Smooth muscle cell of the coronary artery (primary cell): ENCODE results near the gene ANG. TPM values are rescaled to one million over a fixed set of nuclear protein-coding genes. Genes with fewer than 3 reads are reported as not detected.

Experiments
- total RNA-seq: library from RNA; depleted of rRNA; stranded (reverse); fragments of >200 nt; gene quantifications from 2 replicates; pipeline ENCODE4 v1.2.3, GENCODE V29; 2014; ENCODE audit warnings: low replicate concordance

ANG gene
- 8.0 and 8.1 TPM in 2 replicates for total RNA-seq

DNA sequence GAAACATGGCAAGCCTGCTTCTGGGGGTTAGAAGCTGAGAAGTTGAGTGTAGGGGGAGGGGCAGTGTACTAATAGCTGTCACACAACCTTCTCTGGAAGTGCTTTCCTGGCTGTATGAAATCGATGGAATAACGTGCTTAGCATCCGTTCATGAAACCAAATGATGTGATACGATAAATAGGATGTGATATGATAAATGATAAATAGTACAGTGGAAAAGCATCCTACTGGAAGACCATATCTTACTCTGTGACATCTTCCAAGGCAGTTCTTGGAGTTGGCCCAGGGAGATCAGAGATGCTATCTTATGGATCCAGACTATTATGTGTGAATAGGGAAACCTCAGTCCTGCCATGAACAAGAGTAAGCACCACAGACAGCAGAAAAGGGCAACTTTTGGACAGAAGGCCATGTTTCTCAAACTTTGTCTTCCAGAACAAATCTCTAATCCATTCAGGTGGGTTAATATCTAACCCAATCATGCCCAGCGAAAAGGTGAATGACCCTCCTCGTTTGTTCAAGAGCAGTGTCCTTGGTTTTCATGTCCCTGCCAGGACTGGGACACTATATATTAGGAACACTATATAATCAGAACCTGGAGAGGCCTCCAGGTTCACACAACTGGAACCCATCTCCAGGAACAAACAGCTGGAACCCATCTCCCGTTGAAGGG, at the start of gene ANG:
ANG (plus strand) TSS at position 598 of the 673 bp plus-strand sequence. CDS start 4,801 bp downstream, outside the sequence.

GRCh38 chr14:20641591-20641990, 47.0 kb upstream of the ANG start, which contains the start of gene OR6S1:
TSS of gene OR6S1 (minus strand) at chr14:20641691. CDS start at chr14:20641691, 0 bp downstream.

GRCh38 chr14:20683891-20684661, 4.5 kb upstream of the ANG start, which contains the start of gene RNASE4:
TSS of gene RNASE4 (plus strand) at chr14:20684560. CDS start at chr14:20699372, 14,812 bp downstream.

Other genes starting within 250 kb of the ANG start
- 23.1 and 32.9 TPM in 2 replicates for gene OSGEP, start 234.0 kb upstream of the ANG start, total RNA-seq
- 74.9 and 95.9 TPM in 2 replicates for gene APEX1, start 233.5 kb upstream of the ANG start, total RNA-seq
- gene PIP4P1, start 227.3 kb upstream of the ANG start, total RNA-seq = 17.0 and 19.8 TPM in 2 replicates
- gene PNP, start 219.4 kb upstream of the ANG start, total RNA-seq = 26.4 and 48.6 TPM in 2 replicates
- not detected in 2 replicates for gene RNASE10, start 183.2 kb upstream of the ANG start, total RNA-seq
- gene RNASE9, start 127.7 kb upstream of the ANG start, total RNA-seq = not detected in 2 replicates
- not detected in 2 replicates for gene RNASE11, start 100.8 kb upstream of the ANG start, total RNA-seq
- not detected in 2 replicates for gene RNASE12, start 97.4 kb upstream of the ANG start, total RNA-seq
- gene OR6S1, start 47.1 kb upstream of the ANG start, total RNA-seq = not detected in 2 replicates
- 20.3 and 46.0 TPM in 2 replicates for gene RNASE4, start 4.2 kb upstream of the ANG start, total RNA-seq
- not detected in 2 replicates for gene EDDM3A, start 57.1 kb downstream of the ANG start, total RNA-seq
- not detected in 2 replicates for gene EDDM3B, start 79.6 kb downstream of the ANG start, total RNA-seq
- gene RNASE6, start 92.5 kb downstream of the ANG start, total RNA-seq = not detected in 2 replicates
- 0.75 and 0.82 TPM in 2 replicates for gene RNASE1, start 114.1 kb downstream of the ANG start, total RNA-seq
- gene RNASE3, start 202.6 kb downstream of the ANG start, total RNA-seq = not detected in 2 replicates